ENCODE results near the gene VARS2. TPM values are rescaled to one million over a fixed set of nuclear protein-coding genes. Genes with fewer than 3 reads are reported as not detected.

VARS2 gene
- total and polyA plus RNA-seq, 2 donors (not counting 3 experiments of a cell fraction or from before 2014, with no cell fraction given), result 17.8 to 34.3 TPM

DNA sequence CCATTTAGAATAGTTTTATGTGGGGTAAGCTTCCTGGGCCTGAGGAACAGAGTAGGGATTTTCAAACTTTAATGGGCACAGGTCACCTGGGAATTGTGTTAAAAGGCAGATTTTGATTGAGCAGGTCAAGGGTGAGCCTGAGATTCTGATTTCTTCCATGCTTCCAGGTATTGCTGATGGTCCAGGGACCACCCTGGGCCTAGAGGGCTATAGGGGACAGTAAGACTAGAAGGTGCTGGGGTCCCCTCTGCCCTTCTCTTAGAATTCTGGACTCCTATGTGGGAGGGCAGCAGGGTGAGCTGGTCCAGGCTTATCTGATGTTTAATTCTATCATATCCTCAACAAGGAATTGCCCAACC is 27.2 kb upstream of the VARS2 start:
- intact Hi-C loops (cut with micrococcal nuclease), result no loop called here
- no peak overlapping the region for H3K9ac ChIP-seq (replicated peaks; ENCODE audit: extremely low read depth, insufficient read depth, low read length)

More for the DNA sequence above, 27.2 kb upstream of the VARS2 start:
- Histone ChIP-seq H3K9me1 (replicated peaks; ENCODE audit: control insufficient read depth, extremely low read depth, insufficient read depth, low read length) (no peaks in the 10 kb centered on the region), H3K79me2 (ENCODE audit: control insufficient read depth, insufficient read depth, low read length) (no peaks in the 10 kb centered on the region), H3K4me3 (replicated peaks in 1 of 3; ENCODE audit: insufficient read depth in 1 of 3, low read depth in 1 of 3, low read length in 3 of 3) (no peak overlapping the region), H3K27ac (ENCODE audit: insufficient read depth, low read depth, low read length) (no peak overlapping the region), H3K4me2 (ENCODE audit: insufficient read depth, low read length) (no peak overlapping the region), H3K9me3 (replicated peaks; ENCODE audit: control insufficient read depth, insufficient read depth, low read length) (no peaks in the 10 kb centered on the region), H3K27me3 (ENCODE audit: control insufficient read depth in 2 of 2, insufficient read depth in 2 of 2, low read length in 2 of 2) (no peaks in the 10 kb centered on the region), H3K36me3 (ENCODE audit: control insufficient read depth in 2 of 2, extremely low read depth in 1 of 2, insufficient read depth in 2 of 2, low read length in 2 of 2) (no peaks in the 10 kb centered on the region), H3K4me1 (ENCODE audit: control insufficient read depth, extremely low read depth, insufficient read depth, low read length) (no peaks in the 10 kb centered on the region), H2AFZ (ENCODE audit: low read depth, low read length) (no peak overlapping the region), H4K20me1 (replicated peaks; ENCODE audit: control insufficient read depth, extremely low read depth, insufficient read depth, low read length) (no peaks in the 10 kb centered on the region)
- POLR2A ChIA-PET, result no interaction called here
- dilution Hi-C loops (cut with MboI; ENCODE audit: extremely low pct_ligation_motif_present, low sequenced_read_pairs), result loop anchor here (25.0 kb wide), 1 partner anchor 150 kb away; the partner anchor contains the start of genes FLOT1 and IER3
- TF ChIP-seq GATA2 (IDR thresholded peaks at IDR 0.05; ENCODE audit: insufficient read depth, insufficient read length, low read depth, low read length), result no peak
- TF ChIP-seq MYC (IDR thresholded peaks at IDR 0.05; ENCODE audit: low read depth, low read length), result no peak
- TF ChIP-seq, protein P1, sequence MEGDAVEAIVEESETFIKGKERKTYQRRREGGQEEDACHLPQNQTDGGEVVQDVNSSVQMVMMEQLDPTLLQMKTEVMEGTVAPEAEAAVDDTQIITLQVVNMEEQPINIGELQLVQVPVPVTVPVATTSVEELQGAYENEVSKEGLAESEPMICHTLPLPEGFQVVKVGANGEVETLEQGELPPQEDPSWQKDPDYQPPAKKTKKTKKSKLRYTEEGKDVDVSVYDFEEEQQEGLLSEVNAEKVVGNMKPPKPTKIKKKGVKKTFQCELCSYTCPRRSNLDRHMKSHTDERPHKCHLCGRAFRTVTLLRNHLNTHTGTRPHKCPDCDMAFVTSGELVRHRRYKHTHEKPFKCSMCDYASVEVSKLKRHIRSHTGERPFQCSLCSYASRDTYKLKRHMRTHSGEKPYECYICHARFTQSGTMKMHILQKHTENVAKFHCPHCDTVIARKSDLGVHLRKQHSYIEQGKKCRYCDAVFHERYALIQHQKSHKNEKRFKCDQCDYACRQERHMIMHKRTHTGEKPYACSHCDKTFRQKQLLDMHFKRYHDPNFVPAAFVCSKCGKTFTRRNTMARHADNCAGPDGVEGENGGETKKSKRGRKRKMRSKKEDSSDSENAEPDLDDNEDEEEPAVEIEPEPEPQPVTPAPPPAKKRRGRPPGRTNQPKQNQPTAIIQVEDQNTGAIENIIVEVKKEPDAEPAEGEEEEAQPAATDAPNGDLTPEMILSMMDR (IDR thresholded peaks at IDR 0.05; ENCODE audit: extremely low read depth in 1 of 2, insufficient read depth in 1 of 2, low read depth in 1 of 2, low read length in 2 of 2), result no peak
- TF ChIP-seq POLR2AphosphoS5 (IDR thresholded peaks at IDR 0.05; ENCODE audit: insufficient read depth, low read depth, low read length), result no peak
- TF ChIP-seq, protein P2, sequence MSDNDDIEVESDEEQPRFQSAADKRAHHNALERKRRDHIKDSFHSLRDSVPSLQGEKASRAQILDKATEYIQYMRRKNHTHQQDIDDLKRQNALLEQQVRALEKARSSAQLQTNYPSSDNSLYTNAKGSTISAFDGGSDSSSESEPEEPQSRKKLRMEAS (IDR thresholded peaks at IDR 0.05; ENCODE audit: insufficient read depth, insufficient read length), result no peak
- TF ChIP-seq JUN (IDR thresholded peaks at IDR 0.05; ENCODE audit: borderline replicate concordance, insufficient read depth, insufficient read length, low read depth), result no peak
- TF ChIP-seq POLR2A (IDR thresholded peaks at IDR 0.05; ENCODE audit: low read depth, low read length), result no peak
- TF ChIP-seq EZH2 (IDR thresholded peaks at IDR 0.05; ENCODE audit: borderline replicate concordance, low read depth, low read length, severe bottlenecking), result no peak
- TF ChIP-seq FOS (IDR thresholded peaks at IDR 0.05; ENCODE audit: borderline replicate concordance, insufficient read depth, low read length), result no peak
- no peak for DNase-seq (ENCODE audit: low read depth, low spot score)
- FAIRE-seq, result no peak
- CTCF ChIA-PET, result interaction anchor here (1.0 to 7.0 kb wide), 2 partner anchors 200 to 201 kb away, joined by 3 to 36 read pairs; no protein-coding TSS in a partner anchor
- BruUV-seq (replicated peaks), result no TSS peak
